GM13977 (cell line): ENCODE data around the gene KRT2.

Experiments used
- DNase-seq: peaks from one replicate; pipeline ENCODE4 v3.0.0; 2012; ENCODE audit warnings: low spot score
- CTCF ChIP-seq: IDR thresholded peaks from 2 replicates; pipeline ENCODE4 v1.5.1; 2012; ENCODE audit warnings: mild to moderate bottlenecking, control low read depth; ENCODE audit not compliant: insufficient read depth; ENCODE audit errors: extremely low read depth, missing control alignments
- in situ Hi-C: fragments of 300-500 bp; cut with MboI; formaldehyde crosslinking; loops from one replicate; pipeline ENCODE4 v1.12.0; 2022; ENCODE audit warnings: low sequenced_read_pairs, low pct_unique_long_range_greater_than_20kb, mixed read lengths, inconsistent platforms; ENCODE audit not compliant: unreplicated experiment

Gene KRT2

GRCh38 chr12:52649066-52649465, 2.9 kb downstream of the KRT2 start:
- no peak for DNase-seq
- TF ChIP-seq CTCF: no peak
- in situ Hi-C loops: no loop called here

DNA sequence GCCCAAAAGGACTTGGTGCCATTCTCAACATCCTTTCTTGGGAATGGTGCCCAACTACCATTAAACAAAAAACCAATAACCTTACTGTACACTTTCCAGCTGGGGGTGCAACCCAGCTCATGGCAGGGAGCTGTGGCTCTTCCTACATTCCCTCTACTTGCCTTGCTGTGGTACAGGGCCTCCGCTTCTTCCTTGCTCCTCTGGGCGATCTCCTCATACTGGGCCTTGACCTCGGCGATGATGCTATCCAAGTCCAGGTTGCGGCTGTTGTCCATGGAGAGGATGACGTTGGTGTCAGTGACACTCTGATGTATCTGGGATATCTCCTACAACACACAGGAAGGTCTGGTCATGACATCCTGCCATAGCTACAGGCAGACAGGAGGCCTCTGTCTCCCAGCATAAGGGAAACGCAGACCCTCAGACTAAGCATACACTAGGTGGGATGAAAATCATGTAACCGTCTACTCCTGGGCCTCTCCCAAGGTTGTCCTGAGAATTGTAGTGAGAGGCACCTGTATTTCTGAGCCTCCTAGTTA, 3.9 kb downstream of the KRT2 start:
- in situ Hi-C loops: no loop called here
- no peak for TF ChIP-seq CTCF
- DNase-seq: no peak

DNA sequence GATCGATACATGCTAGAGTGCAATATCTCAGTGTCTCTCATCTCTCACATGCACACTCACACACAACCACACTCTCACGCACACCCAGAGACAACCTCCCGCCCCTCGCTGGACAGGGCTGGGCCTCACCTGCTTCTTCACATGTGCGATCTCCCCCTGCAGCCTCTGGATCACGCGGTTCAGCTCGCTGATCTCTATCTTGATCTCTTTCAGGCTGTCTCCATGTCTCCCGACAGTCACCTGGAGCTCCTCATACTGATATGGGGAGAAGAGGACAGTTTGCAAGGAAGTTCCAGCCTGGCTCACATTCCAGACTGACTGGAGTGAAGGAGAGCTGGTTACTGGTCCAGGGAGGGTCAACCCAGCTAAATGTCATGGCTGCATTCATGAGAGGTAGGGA, 4.4 kb downstream of the KRT2 start:
- TF ChIP-seq CTCF: no peak
- in situ Hi-C loops: no loop called here
- DNase-seq: no peak

GRCh38 chr12:52646613-52647012, 5.4 kb downstream of the KRT2 start:
- no peak for TF ChIP-seq CTCF
- no peak for DNase-seq
- in situ Hi-C loops: no loop called here

DNA sequence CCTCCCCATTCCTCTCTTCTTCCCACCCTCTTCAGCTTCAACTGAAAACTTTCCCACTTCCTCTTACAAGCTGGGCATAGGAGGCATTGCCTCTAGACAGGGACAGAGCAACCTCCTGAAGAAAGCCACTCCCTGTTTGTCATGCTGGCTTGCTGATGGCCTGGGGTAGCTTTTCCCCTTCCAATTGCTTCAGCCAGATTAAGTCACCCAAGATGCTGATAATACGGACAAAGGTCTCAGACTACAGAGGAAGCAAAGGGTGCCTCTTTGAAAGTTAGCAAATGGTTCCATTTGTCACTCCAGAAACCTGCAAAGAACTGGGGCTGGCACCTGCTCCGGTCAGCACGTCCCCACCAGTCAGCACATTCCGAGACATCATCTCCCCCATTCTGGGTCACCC, 6.0 kb downstream of the KRT2 start:
- no peak for DNase-seq
- no peak for TF ChIP-seq CTCF
- in situ Hi-C loops: no loop called here

GRCh38 chr12:52645120-52645761, 6.8 kb downstream of the KRT2 start:
- in situ Hi-C loops: no loop called here
- no peak for DNase-seq
- no peak for TF ChIP-seq CTCF
